Amygdala (tissue), 56 donors: ENCODE results near the gene CCNQ.
A peak's percentile ranks its signal among the peaks of the same experiment; 100 is the strongest.

Experiments used
- DNase-seq, 56 donors: peaks; one replicate each; lab custom pipeline; 2025; lab: John Stamatoyannopoulos, UW

The CCNQ gene

DNA sequence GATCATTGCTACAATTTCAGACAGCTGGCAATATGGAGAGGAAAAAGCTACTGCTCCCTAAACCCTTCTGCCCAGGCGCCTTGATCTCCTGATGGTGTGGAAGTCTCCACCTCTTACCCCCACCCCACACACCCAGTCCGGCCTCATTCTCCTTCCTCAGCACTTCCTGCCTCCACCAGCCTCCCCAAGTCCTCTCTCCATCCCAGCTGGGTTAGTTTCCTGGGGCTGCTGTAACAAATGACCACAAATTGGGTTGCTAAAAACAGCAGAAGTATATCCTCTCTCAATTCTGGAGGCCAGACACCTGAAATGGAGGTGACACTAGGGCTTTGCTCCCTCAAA is 1.1 kb upstream of the CCNQ start:
- DNase-seq: no peak

- DNase-seq: peak; percentile 7 to 88 (median 68)
Measured at GRCh38 chrX:153599192-153600031, 473 bp upstream of the CCNQ start.

GRCh38 chrX:153596981-153597750 is 1.8 kb downstream of the CCNQ start:
- DNase-seq: no peak

DNA sequence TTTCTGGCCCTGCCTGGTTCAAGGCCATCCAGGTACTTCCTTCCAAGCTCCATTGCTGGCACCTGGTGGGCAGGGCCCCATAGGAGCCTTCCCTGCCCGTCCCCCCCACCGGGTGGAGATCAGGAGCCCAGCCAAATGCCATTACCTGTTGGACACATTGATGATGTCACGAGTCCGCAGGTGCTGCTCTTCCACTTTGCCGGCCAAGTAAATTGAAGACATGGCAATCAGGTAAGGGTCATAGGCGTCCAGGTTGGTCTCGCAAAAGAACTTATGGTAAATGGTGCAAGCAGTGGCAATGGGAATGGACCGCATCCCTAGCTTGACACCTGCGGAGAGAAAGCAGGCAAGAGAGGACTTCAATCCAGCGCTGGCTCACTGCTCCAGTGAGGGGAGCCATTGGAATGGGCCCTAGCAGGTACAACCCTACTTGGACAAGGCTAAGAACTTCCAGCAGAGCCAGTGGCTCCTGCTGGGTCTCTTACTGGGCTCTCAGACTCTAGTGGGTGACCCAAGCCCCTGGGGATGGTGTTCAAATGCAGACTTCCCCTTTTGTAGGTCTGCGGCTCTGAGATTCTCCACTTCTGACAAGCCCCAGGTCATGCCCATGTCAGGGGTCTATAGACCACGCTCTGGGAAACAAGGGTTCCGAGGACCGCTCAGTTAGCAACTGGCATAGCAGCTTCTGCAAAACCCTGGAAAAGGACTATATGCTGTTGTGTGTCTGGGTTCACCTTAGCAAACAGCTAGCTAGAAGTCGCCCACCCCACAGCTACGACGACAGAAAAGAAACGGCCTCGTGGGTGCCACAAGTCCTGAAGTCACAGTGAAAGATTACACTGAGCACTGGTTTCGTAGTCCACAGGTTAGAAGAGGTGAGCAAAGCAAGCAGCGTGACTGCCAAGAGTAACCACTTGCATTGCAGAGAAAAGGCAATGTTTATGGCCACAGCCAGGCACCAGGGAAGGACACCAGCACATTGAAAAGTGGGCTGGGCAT is 2.8 kb downstream of the CCNQ start:
- DNase-seq: no peak

DNA sequence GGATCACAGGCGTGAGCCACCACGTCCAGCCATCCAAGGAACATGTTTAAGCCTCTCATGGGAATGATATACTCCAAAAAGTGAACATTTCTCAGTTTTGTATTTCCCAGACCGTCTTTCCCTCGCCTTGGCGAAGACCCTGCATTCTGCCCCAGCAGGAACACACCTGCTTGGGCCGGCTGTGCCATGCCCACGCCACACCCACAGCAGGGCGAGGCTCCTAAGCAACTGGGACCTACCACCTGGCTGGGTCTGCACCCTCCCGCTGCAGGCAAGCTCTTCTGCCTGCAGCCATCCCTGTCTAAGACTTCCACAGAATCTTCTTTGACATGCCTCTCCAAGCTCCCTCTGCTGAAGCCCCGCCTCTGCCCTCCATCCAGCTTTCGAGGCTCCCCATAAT is 3.6 kb downstream of the CCNQ start:
- DNase-seq: no peak

GRCh38 chrX:153593811-153594500 is 5.0 kb downstream of the CCNQ start:
- DNase-seq: no peak

GRCh38 chrX:153592966-153593688 is 5.8 kb downstream of the CCNQ start:
- peak in 37 of 56 donors; percentile 2 to 75 (median 29) for DNase-seq

DNA sequence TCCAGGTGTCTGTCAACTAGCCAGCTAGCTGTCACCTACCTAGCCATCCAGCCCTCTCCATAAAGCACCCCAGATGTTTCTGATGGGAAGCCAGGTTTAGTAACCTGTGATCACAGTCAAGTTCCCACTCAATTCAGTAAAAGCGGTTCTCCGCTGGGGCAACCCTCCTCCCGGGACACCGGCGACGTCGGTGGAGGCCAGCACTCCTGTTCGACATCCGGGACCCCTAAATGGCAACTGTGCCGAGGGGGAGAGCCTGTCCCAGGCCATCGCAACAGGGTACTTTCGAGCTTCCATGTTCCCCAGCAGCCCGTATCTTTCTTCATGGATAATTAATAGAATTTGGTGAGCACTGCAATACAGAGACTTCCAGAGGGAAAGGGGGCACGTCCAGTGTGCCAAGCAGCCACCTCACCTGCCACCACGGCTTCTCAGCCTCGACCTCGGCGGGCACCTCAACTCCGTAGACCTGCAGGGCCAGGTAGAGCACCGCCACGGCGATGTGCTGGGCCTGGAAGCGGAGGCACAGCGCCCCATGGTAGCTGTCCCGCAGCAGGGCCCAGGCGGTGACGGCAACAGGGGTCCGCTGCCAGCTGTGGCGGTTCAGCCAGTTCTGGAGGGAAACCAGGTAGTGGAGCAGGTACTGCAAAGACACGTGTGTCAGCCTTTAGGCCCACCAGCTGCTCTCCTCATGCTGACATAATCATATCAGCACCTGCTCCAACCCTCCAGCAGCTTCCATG is 6.7 kb downstream of the CCNQ start:
- no peak for DNase-seq

DNA sequence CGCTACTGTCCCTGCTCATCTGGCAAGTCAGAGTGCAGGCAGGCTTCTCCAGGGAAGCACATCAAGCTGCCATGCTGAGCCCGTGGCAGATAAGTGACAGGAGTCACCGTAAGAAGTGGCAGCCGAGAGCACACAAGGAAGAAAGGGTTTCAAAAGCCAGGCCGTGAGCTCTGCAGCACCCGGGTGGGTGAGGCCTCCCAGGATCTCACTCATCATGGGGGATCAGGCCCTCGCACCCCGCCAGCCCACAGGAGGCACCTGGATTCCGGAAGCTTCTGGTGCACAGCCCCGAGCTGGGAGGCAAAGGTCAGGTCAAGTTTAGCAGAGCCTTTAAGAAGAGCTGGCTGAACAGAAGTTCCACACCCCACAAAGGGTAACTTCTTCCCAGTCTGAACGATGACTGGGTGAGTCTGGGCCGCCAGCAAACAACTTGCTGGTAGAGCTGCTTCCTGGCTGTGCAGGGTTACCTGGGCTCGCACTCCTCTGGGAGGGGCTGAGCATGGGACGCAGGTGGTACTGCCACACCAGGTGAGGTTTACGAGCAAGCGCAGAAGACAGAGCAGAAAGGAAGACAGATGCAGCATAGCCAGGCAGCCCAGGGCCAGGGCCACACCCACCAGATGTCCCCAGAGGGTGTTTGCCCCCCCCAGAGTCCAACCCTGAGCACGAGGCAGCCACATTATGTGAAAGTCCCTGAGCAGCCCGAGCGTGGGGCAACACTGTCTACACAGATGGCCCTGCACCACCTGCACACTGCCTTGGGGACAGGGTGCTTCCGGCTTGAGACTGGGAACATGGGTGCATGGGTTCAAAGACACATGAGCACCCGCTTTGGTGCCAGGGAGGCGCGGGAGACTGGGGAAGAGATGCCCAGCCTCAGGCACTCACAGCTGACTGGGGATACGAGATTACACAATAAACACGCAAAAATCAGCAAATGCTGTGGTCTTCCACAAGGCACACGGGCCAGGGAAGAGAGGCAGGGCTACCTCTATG is 7.7 kb downstream of the CCNQ start:
- no peak for DNase-seq

DNA sequence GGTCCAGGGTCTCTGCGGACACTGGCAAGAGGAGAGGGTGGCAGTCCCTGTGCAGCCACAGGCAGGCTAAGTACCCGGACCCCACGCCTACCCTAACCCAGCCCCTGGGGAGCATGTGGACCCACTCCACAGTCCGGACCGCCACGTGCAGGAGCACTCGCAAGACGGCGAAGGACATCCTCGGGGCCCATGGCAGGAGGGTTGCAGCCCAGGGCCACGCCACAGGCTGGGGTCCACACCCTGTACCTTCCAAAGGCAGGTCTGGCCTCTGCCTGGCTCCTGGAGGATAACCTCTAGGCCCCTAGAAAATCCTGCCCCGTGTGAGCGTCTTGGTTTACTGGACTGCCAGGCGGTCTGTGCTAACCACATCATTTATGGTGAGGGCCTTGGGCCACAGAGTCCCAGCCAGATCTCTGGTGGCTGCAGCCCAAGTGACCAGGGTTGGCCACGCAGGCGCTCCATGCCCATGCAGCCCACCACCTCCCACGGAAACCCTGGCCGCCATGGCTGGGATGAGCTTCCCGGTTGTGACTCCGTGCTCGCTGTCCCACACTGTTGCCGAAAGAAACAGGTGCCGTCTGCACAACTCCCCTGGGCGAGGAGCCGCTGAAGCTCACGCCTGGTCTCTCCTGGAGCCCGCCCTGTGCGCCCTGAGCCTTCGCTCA is 10.0 kb downstream of the CCNQ start:
- DNase-seq: no peak

- DNase-seq: no peak
Measured at GRCh38 chrX:153588021-153588781, 10.7 kb downstream of the CCNQ start.

GRCh38 chrX:153587342-153587741 is 11.6 kb downstream of the CCNQ start:
- DNase-seq: no peak

DNA sequence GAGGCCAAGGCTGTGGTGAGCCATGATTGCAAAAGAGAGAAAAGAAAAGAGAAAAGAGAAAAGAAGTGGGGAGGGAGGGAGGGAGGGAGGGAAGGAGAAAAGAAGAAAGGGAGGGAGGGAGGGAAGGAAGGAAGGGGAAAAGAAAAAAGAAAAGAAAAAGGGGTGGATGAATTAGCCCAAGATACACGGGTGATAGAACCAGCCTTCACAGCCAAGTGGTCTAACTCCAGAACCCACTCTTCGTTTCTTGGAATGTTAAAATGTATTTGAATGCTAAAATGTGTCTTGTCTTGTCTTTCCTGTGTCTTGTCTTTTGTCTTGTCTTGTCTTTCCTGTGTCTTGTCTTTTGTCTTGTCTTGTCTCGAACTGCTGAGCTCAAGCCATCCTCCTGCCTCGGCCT is 13.1 kb downstream of the CCNQ start:
- no peak for DNase-seq

- DNase-seq: no peak
Measured at GRCh38 chrX:153583433-153583832, 15.5 kb downstream of the CCNQ start.

GRCh38 chrX:153582896-153583295 is 16.0 kb downstream of the CCNQ start:
- DNase-seq: peak in 3 of 56 donors; percentile 3 to 20 (median 15)
